HEK293 (cell line): ENCODE results near the gene SLC29A1.

Experiments used
- REST ChIP-seq: fragments of 450-650 bp; formaldehyde crosslinking; IDR thresholded peaks from 2 replicates; pipeline ENCODE4 v1.5.1; 2016; ENCODE audit warnings: missing biosample characterization, missing genetic modification characterization
- YY1 ChIP-seq: fragments of 450-650 bp; formaldehyde crosslinking; IDR thresholded peaks from 2 replicates; pipeline ENCODE4 v1.5.1; 2018; ENCODE audit warnings: missing biosample characterization, missing genetic modification characterization
- ZBTB11 ChIP-seq: fragments of 450-650 bp; formaldehyde crosslinking; conservative IDR thresholded peaks from 2 replicates; pipeline ENCODE4 v1.5.1; 2016; ENCODE audit warnings: low read depth, missing biosample characterization, missing genetic modification characterization
- ZBTB21 ChIP-seq: fragments of 450-650 bp; formaldehyde crosslinking; IDR thresholded peaks from 2 replicates; pipeline ENCODE4 v1.5.1; 2017; ENCODE audit warnings: missing biosample characterization, missing genetic modification characterization
- ZNF140 ChIP-seq: fragments of 450-650 bp; formaldehyde crosslinking; IDR thresholded peaks from 2 replicates; pipeline ENCODE4 v1.5.1; 2016; ENCODE audit warnings: missing biosample characterization, missing genetic modification characterization
- ZNF184 ChIP-seq: fragments of 450-650 bp; IDR thresholded peaks from 2 replicates; pipeline ENCODE4 v1.5.1; 2018; ENCODE audit warnings: missing biosample characterization, mild to moderate bottlenecking, missing genetic modification characterization
- ZNF354C ChIP-seq: fragments of 450-650 bp; formaldehyde crosslinking; IDR thresholded peaks from 2 replicates; pipeline ENCODE4 v1.5.1; 2016; ENCODE audit warnings: missing biosample characterization, missing genetic modification characterization, low read depth, borderline replicate concordance
- ZNF391 ChIP-seq: fragments of 450-650 bp; formaldehyde crosslinking; IDR thresholded peaks from 2 replicates; pipeline ENCODE4 v1.5.1; 2016; ENCODE audit warnings: low read depth, missing biosample characterization, missing genetic modification characterization, borderline replicate concordance
- ZNF521 ChIP-seq: fragments of 450-650 bp; formaldehyde crosslinking; IDR thresholded peaks from 2 replicates; pipeline ENCODE4 v1.5.1; 2017; ENCODE audit warnings: missing biosample characterization, mild to moderate bottlenecking, missing genetic modification characterization
- ZNF660 ChIP-seq: fragments of 450-650 bp; IDR thresholded peaks from 2 replicates; pipeline ENCODE4 v1.5.1; 2018; ENCODE audit warnings: missing biosample characterization, mild to moderate bottlenecking, missing genetic modification characterization
- ZNF707 ChIP-seq: fragments of 450-650 bp; formaldehyde crosslinking; IDR thresholded peaks from 2 replicates; pipeline ENCODE4 v1.5.1; 2016; ENCODE audit warnings: missing biosample characterization, missing genetic modification characterization
- ZNF792 ChIP-seq: fragments of 450-650 bp; formaldehyde crosslinking; IDR thresholded peaks from 2 replicates; pipeline ENCODE4 v1.5.1; 2016; ENCODE audit warnings: missing biosample characterization, missing genetic modification characterization
- TF ChIP-seq, protein P1 (sequence below): fragments of 450-650 bp; formaldehyde crosslinking; IDR thresholded peaks from 2 replicates; pipeline ENCODE4 v1.5.1; 2016; ENCODE audit warnings: missing biosample characterization, missing genetic modification characterization
- TF ChIP-seq, protein P2 (sequence below): fragments of 450-650 bp; formaldehyde crosslinking; optimal IDR thresholded peaks from 2 replicates; pipeline ENCODE3; 2016; ENCODE audit warnings: missing biosample characterization, mild to moderate bottlenecking, missing genetic modification characterization

DNA sequence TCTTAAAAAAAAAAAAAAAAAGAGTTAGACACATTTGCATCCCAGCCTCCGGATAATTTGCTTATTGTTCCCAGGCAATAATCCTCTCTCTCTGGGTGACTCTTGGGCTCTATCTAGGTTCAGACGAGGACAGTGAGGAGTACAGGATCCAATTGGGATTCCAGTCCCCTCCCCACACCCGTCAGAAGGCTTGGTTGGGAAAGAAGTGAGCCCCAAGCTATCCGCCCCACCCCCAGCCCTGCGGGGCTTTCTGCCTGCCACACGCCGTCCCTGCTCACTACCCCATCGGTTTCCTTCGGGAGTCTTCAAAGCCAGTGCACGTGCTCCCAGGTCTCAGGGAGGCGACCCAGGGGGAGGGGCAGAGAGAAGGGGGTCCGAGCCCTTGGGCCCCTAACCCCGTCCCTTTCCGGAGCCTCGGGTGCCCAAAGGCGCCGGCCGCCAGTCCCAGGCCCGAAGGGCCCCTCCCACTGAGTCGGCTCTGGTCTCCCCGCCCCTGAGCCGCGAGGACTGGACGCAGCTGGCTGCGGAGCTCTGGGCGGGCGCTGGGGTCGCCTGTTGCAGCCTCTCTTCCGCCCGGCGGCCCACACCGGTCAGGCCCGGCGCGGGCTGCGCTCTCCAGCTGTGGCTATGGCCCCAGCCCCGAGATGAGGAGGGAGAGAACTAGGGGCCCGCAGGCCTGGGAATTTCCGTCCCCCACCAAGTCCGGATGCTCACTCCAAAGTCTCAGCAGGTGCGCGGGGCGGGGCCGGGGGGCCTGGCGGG, 4.2 kb upstream of the SLC29A1 start:
- TF ChIP-seq, protein P1, sequence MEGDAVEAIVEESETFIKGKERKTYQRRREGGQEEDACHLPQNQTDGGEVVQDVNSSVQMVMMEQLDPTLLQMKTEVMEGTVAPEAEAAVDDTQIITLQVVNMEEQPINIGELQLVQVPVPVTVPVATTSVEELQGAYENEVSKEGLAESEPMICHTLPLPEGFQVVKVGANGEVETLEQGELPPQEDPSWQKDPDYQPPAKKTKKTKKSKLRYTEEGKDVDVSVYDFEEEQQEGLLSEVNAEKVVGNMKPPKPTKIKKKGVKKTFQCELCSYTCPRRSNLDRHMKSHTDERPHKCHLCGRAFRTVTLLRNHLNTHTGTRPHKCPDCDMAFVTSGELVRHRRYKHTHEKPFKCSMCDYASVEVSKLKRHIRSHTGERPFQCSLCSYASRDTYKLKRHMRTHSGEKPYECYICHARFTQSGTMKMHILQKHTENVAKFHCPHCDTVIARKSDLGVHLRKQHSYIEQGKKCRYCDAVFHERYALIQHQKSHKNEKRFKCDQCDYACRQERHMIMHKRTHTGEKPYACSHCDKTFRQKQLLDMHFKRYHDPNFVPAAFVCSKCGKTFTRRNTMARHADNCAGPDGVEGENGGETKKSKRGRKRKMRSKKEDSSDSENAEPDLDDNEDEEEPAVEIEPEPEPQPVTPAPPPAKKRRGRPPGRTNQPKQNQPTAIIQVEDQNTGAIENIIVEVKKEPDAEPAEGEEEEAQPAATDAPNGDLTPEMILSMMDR (tag by site-specific recombination) = no peak
- no peak for TF ChIP-seq ZNF140 (tag by site-specific recombination)
- TF ChIP-seq ZNF521 = no peak
- no peak for TF ChIP-seq ZNF707 (tag by site-specific recombination)
- no peak for TF ChIP-seq REST (tag by site-specific recombination)
- TF ChIP-seq ZNF660 (tag by site-specific recombination) = no peak
- TF ChIP-seq ZNF184 (tag by site-specific recombination) = no peak
- no peak for TF ChIP-seq ZNF354C
- TF ChIP-seq ZNF391 (tag by site-specific recombination) = no peak
- no peak for TF ChIP-seq ZNF792 (tag by site-specific recombination)
- no peak for TF ChIP-seq YY1 (tag by site-specific recombination)
- no peak for TF ChIP-seq ZBTB21
- TF ChIP-seq, protein P2, sequence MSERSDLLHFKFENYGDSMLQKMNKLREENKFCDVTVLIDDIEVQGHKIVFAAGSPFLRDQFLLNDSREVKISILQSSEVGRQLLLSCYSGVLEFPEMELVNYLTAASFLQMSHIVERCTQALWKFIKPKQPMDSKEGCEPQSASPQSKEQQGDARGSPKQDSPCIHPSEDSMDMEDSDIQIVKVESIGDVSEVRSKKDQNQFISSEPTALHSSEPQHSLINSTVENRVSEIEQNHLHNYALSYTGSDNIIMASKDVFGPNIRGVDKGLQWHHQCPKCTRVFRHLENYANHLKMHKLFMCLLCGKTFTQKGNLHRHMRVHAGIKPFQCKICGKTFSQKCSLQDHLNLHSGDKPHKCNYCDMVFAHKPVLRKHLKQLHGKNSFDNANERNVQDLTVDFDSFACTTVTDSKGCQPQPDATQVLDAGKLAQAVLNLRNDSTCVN (tag by site-specific recombination) = peak; percentile 18
- no peak for TF ChIP-seq ZBTB11 (tag by site-specific recombination)
